Gastrocnemius medialis (tissue), 4 donors: Measurements from ENCODE around the gene NCAN.

Experiments
- CTCF ChIP-seq, 5 experiments: fragments of 450-650 bp in 3 of 5; fragments of 200-600 bp in 2 of 5; sonication (generic) in 2 of 5; IDR thresholded peaks in 4 of 5; conservative IDR thresholded peaks in 1 of 5; 1 replicate in 4 of 5; 2 replicates in 1 of 5; pipeline ENCODE4 v1.5.1; 2016 to 2019; ENCODE audit warnings: antibody characterized with exemption in 5 of 5, mild to moderate bottlenecking in 3 of 5, moderate library complexity in 3 of 5
- POLR2A ChIP-seq, 2 donors: fragments of 450-650 bp; IDR thresholded peaks; one replicate each; pipeline ENCODE4 v1.6.1; 2017; ENCODE audit warnings: antibody characterized with exemption in 2 of 2, mild to moderate bottlenecking in 2 of 2, moderate library complexity in 2 of 2

- no peak for TF ChIP-seq CTCF (IDR thresholded peaks at IDR 0.05 in 4 of 5, conservative IDR thresholded peaks at IDR 0.05 in 1 of 5)
- no peak for TF ChIP-seq POLR2A (IDR thresholded peaks at IDR 0.05)
These were observed 68.1 kb downstream of the NCAN start for GRCh38 chr19:19279853-19280252.
